Heart left ventricle (tissue), 13 donors: Measurements from ENCODE around the gene TMEM89.

Experiments used
- POLR2A ChIP-seq, 2 donors: fragments of 450-650 bp; IDR thresholded peaks; one replicate each; pipeline ENCODE4 v1.6.1; 2017; ENCODE audit warnings: antibody characterized with exemption in 2 of 2, mild to moderate bottlenecking in 2 of 2, moderate library complexity in 2 of 2
- TF ChIP-seq, protein P1 (sequence below), 12 donors: fragments of 200-600 bp; sonication (generic) in 4 of 12; IDR thresholded peaks; one replicate each; pipeline versions ENCODE4 v1.5.0 to v1.8.0; 2018 to 2022; ENCODE audit warnings: antibody characterized with exemption in 12 of 12, mild to moderate bottlenecking in 5 of 12
- donor health status: ischemic (EF 13 %, LVEDD 7.1; RV severe dilation, severe dysfunction).
- donor health status: DM: no; HTN: yes; CAD: no.
- donor health status: DM: no; HTN: no; CAD: no.
- donor health status: ischemic (EF 25% LVEDD 6.9; RV normal size, moderate dysfunction).
- donor health status: ischemic (EF 25% LVEDD 5.7; RV mildly dilated, moderate dysfunction).
- donor health status: ischemic (EF 35%, LVEDD 5.7; RV mildly dilated, moderate dysfunction).
- donor health status: nonischemic (EF 11% LVEDD 7.7; RV severe dilation, severe dysfunction).
- donor health status: DM: yes; HTN: yes; CAD: no.
- donor health status: PGD.
- donor health status: ischemic (EF 29% LVEDD 5.4; RV normal size, mild dysfunction).
- donor health status: nonischemic (EF 23%, LVEDD 6.1; RV moderate dilation, normal function).

DNA sequence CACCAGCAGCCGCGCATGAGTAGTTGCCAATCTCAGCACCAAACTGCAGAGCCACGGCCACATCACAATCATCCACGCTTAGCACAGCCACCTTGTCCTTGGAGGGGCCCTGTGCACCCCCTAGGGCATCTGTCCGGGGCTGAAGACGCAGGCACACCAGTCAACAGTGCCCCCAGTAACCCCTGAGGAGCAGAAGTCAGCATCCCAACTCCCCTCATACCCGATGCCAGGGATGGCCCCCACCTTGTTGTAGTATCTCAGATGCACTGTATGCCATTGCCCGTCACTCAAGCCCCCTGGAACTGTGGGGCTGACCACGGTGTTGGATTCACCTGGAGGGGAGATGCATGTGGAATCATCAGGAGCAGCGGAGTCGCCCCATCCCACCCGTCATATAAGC, 33.5 kb upstream of the TMEM89 start:
- TF ChIP-seq, protein P1, sequence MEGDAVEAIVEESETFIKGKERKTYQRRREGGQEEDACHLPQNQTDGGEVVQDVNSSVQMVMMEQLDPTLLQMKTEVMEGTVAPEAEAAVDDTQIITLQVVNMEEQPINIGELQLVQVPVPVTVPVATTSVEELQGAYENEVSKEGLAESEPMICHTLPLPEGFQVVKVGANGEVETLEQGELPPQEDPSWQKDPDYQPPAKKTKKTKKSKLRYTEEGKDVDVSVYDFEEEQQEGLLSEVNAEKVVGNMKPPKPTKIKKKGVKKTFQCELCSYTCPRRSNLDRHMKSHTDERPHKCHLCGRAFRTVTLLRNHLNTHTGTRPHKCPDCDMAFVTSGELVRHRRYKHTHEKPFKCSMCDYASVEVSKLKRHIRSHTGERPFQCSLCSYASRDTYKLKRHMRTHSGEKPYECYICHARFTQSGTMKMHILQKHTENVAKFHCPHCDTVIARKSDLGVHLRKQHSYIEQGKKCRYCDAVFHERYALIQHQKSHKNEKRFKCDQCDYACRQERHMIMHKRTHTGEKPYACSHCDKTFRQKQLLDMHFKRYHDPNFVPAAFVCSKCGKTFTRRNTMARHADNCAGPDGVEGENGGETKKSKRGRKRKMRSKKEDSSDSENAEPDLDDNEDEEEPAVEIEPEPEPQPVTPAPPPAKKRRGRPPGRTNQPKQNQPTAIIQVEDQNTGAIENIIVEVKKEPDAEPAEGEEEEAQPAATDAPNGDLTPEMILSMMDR (IDR thresholded peaks at IDR 0.05) = no peak
- TF ChIP-seq POLR2A (IDR thresholded peaks at IDR 0.05) = no peak
